HG03066 (cell line): ENCODE measurements around the gene RPP21.

Experiments used
- ATAC-seq: cut with Tn5 transposase; IDR thresholded peaks from one replicate; pipeline ENCODE4 v1.9.1; 2021; ENCODE audit warnings: low read depth; ENCODE audit not compliant: unreplicated experiment

RPP21 gene

DNA sequence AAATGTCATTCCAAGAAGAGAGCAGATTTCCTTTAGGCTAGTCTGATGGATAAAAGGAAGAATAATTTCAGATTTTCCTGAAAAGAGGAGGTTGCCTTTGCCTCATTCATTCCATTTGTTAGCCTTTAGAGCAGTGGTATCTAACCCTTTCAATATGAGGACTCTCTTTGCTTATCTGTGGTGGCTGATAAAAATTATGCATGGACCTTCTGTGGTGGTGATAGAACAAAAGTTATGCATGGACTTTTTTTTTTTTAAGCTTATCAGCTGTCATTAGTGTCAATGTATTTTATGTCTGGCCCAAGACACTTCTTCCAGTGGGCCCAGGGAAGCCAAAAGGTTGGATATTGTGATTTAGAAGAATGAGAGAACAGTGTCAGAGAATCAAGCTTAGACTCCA lies 16.6 kb upstream of the RPP21 start:
- no peak for ATAC-seq

- no peak for ATAC-seq
These were observed 15.6 kb upstream of the RPP21 start for GRCh38 chr6:30329331-30329730.

DNA sequence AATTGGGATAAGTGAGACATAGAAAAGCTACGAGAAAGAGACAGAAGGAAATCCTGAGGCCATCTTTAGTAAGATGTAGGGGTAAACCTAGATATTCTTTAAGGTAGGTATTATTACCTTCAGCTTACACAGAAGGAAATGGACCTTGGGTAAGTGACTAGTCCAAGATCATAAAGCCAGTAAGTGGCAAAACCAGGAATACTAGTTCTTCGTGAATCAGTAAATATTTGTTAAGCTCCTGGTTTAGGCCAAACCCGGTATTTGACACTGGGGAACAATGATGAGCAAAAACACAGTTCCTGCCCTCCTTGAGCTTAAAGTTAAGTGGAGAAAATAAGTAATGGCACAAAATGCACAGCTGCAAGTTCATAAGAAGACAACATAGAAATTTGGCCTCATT lies 13.0 kb upstream of the RPP21 start:
- no peak for ATAC-seq

DNA sequence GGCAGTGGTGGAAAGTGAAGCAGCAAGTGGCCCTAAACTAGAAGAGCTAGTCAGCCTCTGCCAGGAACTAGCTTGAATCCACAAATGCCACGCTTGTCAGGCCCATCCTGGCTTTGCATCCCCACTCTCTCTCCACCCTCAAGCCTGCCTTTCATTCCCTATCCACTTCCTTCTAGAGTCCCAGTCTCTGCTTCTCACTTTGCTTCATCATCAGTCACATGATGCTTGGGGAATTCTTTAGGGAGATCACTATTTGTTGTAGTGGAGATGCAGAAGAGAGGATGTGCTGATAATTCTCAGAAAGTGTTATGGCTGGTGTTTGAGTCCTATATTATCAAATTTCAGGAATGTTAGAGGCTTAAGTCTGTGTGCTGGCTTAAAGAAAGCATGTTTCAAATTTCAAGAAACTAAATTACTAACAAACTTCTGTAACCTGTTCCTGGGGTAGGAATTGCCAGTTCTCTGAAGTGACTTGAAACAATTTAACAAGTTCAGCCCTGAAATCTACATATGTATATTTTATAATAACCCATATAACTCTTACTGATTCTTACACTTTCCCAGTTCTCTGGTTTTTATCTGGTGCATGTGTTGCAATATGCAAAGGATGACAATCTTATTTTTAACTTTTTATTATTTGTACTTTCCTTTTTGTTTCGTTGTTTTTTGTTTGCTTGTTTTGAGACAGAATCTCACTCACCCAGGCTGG lies 10.7 kb upstream of the RPP21 start:
- no peak for ATAC-seq

- ATAC-seq: no peak
These were observed 4.3 kb upstream of the RPP21 start for GRCh38 chr6:30340589-30341054.

- ATAC-seq: no peak
These were observed 3.7 kb upstream of the RPP21 start for GRCh38 chr6:30341218-30341617.

DNA sequence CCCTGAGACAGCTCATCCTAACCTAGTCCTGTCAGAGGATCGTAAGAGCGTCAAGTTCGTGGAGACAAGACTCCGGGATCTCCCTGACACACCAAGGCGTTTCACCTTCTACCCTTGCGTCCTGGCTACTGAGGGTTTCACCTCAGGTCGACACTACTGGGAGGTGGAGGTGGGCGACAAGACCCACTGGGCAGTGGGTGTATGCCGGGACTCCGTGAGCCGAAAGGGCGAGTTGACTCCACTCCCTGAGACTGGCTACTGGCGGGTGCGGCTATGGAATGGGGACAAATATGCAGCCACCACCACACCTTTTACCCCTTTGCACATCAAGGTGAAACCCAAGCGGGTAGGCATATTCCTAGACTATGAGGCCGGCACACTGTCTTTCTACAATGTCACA lies 3.2 kb upstream of the RPP21 start:
- no peak for ATAC-seq

- no peak for ATAC-seq
These were observed 627 bp upstream of the RPP21 start for GRCh38 chr6:30344191-30344867.

GRCh38 chr6:30345852-30346251 lies 896 bp downstream of the RPP21 start:
- no peak for ATAC-seq

- ATAC-seq: no peak
These were observed 4.0 kb downstream of the RPP21 start for GRCh38 chr6:30348957-30349356.

GRCh38 chr6:30349421-30350177 lies 4.6 kb downstream of the RPP21 start:
- ATAC-seq: no peak

GRCh38 chr6:30350524-30350923 lies 5.6 kb downstream of the RPP21 start:
- no peak for ATAC-seq

- ATAC-seq: no peak
These were observed 7.6 kb downstream of the RPP21 start for GRCh38 chr6:30352550-30352949.

DNA sequence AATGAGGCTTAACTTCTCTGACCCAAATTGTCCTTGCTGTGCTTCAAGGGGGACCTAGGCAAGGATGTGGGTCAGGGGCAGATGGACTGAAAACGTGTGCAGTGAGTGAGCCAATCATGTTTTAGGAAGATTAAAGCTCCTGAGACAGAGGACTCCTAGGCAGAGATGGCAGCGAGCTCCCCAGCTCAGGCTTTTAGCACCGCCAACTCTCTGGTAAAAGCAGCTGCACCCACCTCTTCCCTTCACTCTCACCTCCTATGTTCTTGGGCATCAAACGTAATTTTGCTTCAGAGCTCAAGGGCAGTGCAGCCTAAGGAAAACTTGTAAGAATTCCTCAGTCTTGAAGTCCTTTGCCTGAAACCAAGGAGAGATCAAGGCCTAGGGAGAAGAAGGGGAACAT lies 10.3 kb downstream of the RPP21 start:
- no peak for ATAC-seq

- ATAC-seq: no peak
These were observed 11.6 kb downstream of the RPP21 start for GRCh38 chr6:30356536-30356935.

DNA sequence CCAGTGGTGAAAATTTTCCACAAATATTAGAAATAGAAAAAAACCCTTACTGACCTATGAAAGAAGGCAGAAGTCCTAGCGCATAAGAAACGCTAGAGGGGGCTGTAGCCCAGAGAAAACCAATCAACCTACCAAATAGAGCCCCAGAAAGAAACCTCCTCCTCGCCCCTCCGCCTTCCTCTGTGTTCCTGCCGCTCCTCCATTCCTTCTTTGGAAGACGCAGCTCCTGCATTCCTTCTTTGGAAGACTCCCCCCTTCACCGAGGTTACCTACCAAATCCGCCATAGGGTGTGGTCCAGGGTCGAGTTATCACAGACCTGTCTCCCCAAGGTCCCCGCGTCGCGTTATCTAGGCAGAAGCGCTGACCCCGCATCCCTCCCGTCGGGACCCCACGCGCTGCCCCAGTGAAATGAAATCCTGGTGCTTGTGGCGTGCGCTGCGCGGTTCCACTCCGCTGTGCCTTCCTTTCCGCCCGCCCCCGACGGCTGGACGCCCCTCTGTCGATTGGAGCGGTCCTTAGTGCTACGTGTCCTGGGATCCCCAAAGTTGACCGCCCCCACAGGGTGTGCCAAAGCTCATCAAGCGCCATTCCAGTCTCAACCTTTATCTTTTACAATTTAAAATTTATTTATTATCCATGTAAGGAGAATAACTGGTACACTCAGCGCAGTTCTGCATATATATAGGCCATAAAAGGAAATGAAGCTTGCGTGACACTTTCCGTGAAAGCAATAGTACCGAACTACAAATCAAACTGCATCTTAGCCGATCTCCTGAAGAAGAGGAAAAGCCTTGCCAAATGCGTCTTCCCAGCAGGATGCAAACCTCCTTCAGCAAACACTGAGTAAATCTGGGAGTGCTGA lies 13.0 kb downstream of the RPP21 start:
- ATAC-seq: no peak

DNA sequence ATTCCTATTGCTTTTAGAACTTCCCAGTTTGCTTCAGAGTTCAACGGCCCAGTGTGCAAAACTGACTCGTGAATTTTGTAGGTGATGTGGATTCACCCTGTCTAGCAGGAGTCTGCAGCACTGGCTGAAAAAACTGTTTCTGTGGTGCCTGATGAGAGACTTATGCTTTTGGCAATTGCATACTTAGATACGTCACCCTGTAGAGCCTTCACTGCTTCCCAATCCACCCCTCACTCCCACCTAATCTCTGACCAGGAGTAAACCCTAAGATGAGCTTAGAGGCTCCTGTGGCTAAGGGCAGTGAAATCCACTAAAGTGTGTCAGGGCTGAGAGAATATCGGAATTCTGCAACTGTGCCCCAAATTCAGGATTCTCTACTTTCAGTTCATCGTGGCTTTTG lies 14.3 kb downstream of the RPP21 start:
- no peak for ATAC-seq

DNA sequence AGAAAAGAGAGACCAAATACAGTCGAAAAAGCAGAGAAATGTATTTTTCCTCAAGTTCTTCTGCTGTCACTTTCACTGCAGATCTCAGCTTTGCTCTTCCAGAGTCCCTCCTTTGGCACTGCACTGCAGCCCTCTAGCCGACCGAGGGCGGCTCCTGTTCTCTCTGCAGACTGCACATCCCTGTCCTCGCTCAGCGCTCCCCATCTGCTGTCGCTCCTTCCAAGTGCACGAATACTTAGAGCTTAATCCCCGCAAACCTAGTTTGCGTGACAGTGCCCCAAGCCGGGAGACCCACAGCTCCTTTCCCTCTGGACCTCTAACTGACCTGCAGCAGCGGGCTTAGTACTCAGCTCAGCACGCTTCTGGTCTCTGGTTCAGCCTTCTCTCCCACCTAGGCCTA lies 15.2 kb downstream of the RPP21 start:
- no peak for ATAC-seq

- no peak for ATAC-seq
These were observed 16.7 kb downstream of the RPP21 start for GRCh38 chr6:30361661-30362060.

GRCh38 chr6:30363459-30363858 lies 18.5 kb downstream of the RPP21 start:
- no peak for ATAC-seq

GRCh38 chr6:30364591-30364990 lies 19.6 kb downstream of the RPP21 start:
- no peak for ATAC-seq
